Effector CD4-positive, alpha-beta T cell (primary cell): ENCODE data around the gene LAMB3.

ENCODE experiments used
- DNase-seq: peaks from one replicate; pipeline ENCODE4 v3.0.0-alpha.2; 2020

The LAMB3 gene

GRCh38 chr1:209594440-209594839 lies 57.8 kb downstream of the LAMB3 start:
- no peak for DNase-seq

GRCh38 chr1:209593747-209594146 lies 58.5 kb downstream of the LAMB3 start:
- DNase-seq = no peak

GRCh38 chr1:209590405-209590804 lies 61.8 kb downstream of the LAMB3 start:
- no peak for DNase-seq

- no peak for DNase-seq
These were observed 62.4 kb downstream of the LAMB3 start for GRCh38 chr1:209589863-209590262.

DNA sequence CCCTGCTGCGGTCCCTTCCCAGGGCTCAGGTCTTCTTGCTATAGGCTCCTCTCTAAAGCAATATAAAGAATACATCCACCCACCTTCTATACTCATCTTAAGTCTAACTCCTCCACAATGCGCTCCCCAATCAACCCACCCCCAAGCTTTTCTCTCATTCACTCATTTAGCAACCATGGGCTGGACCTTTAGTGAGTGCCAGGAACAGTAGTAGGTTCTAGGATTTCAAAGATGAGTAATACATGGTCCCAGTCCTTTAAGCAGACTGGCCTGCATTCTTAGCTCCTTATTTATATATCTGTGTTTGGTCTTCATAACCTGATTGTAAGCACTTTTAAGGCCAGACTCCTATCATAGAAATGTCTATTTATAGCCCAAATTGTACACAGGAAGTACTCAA lies 62.8 kb downstream of the LAMB3 start:
- no peak for DNase-seq

GRCh38 chr1:209587789-209588188 lies 64.4 kb downstream of the LAMB3 start:
- DNase-seq = no peak

DNA sequence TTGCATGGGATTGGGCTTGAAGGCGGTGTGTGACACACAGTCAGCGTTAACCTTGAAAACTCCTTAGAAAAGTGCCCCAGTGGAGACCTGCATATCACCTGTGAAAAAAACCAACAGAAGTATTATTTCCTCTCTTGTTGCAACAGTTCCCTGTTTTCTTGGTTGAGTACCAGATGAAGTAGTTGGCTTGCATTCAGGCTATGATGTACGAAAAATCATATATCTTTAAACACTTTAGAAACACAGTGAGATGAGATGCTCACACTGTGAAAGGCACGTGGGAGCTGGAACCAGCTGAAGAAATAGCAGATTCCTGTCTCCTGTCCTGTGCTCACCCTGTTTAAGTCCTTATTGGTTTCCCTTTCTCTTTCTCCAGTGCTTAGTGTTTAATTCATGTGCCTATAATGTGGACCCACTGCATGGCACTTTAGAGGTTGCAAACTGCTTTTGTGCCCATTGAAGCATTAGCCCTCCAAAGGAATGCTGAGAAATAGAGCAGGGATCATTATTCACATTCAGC lies 65.9 kb downstream of the LAMB3 start:
- DNase-seq = no peak

DNA sequence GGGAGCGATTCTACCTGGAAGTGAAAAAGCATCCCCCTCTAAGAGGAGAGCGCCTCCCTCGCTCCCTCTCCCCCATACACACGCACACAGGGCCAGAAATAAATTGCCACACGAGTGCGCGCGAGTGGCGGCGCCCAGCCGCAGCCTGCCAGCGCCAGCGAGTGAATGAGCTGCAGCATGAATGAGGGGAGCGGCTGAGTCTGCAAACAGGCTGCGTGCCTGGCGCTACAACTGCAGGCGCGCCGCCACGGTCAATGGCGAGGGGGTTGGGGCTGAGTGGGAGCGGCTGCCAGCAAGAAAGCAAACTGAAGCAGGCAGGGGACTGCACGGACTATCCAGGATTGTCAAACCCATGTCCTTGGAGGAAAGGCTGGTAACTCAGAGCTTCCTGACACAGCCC lies 66.6 kb downstream of the LAMB3 start:
- no peak for DNase-seq

GRCh38 chr1:209585197-209585596 lies 67.0 kb downstream of the LAMB3 start:
- DNase-seq = no peak

DNA sequence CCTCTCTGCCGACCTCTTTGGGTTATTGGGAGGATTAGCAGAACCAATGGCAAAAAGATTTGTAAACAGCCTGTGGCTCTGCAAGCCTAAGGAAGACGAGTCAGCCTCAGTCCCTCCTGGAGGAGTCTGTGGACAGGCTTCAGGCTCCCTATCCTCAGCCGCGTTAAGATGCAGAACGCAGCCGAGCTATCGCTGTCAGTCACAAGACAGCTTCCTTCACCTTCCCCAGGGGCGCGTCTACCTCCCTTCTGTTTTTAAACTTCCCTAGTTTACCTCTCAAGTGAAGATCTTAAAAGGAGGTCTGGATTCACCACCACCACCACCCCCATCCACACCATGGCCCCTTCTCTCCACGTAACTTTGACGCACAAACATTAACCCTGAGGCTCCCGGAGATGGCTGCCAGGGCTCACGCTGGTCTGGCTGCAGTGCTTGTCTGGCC lies 68.0 kb downstream of the LAMB3 start:
- DNase-seq = no peak

DNA sequence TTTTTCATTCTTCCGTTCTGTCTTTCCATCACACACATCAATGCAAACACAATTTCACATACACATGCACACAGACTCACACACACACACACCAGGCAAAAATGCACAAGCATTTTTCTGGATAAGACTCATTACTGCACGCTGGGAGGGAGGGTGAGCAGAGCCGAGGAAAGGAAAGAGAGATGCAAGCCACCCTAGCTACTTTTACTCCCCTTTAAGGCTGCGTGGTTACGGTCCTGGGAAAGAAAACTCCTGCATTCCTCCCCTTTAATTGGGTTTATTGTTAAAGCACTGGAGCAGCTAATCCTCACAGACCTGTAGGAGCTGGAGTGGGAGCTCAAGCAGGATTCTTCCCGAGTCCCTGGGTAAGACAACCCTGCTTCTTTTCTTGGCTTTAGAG lies 68.8 kb downstream of the LAMB3 start, which contains the start of gene CAMK1G:
Gene CAMK1G, plus strand, starts transcription at position 307 of the 400 bp plus-strand sequence. CDS start 11,270 bp downstream, outside the sequence.
- no peak for DNase-seq

- DNase-seq = no peak
These were observed 71.6 kb downstream of the LAMB3 start for GRCh38 chr1:209580577-209580976.

GRCh38 chr1:209577346-209577745 lies 74.9 kb downstream of the LAMB3 start:
- DNase-seq = no peak

DNA sequence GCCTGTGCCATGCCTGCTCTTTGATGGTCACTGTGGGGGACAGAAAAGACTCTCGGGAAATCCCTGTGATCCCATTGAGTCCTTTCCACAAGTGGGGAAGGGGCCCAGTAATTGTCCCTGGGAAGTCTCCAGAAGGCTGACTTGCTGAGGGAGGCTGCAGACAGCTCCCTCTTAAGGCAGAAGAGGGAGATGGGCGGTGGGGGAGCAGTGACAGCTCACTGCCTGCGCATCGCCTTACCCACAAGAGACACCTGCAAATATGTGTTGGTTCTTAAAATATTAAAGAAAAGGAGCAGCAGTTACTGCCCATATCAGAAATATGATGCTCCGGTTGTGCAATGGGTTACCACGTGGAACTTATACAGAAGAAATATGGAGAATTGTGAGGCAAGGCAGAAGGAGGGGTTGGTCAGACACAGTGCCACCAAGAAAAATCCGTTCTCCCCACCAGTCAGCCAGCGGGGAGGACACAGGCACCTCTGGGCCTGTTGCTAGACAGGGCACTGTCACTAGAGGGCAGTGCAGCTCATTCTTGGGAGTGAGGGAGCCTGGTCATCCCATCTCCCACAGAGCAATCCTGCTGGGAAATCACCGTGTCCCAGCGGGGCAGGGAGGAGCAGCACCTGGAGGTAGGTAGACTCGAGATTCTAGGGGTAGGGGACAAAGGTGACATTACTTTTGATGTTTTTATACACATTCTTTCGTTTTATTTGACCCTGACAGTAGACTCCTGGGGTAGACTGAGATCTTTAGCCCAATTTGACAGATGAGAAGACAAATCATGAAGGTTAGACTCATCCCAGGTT lies 75.6 kb downstream of the LAMB3 start:
- peak; percentile 50 for DNase-seq

DNA sequence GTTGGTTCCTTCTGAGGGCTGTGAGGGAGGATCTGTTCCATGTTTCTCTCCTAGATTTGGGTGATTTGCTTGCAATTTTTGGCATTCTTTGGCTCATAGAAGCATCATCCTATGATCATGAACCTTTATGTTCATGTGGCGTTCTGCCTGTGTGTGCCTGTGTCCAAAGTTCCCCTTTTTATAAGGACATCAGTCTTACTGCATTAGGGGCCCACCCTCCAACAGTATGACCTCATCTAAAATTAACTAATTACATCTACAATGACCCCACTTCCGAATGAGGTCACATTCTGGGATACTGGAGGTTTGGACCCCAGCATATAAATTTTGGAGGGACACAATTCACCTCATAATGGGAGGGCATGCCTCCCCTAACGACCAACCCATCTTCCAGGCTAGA lies 81.5 kb downstream of the LAMB3 start:
- no peak for DNase-seq

GRCh38 chr1:209569455-209570207 lies 82.6 kb downstream of the LAMB3 start:
- DNase-seq = peak; percentile 69

GRCh38 chr1:209567698-209568175 lies 84.5 kb downstream of the LAMB3 start:
- DNase-seq = no peak

DNA sequence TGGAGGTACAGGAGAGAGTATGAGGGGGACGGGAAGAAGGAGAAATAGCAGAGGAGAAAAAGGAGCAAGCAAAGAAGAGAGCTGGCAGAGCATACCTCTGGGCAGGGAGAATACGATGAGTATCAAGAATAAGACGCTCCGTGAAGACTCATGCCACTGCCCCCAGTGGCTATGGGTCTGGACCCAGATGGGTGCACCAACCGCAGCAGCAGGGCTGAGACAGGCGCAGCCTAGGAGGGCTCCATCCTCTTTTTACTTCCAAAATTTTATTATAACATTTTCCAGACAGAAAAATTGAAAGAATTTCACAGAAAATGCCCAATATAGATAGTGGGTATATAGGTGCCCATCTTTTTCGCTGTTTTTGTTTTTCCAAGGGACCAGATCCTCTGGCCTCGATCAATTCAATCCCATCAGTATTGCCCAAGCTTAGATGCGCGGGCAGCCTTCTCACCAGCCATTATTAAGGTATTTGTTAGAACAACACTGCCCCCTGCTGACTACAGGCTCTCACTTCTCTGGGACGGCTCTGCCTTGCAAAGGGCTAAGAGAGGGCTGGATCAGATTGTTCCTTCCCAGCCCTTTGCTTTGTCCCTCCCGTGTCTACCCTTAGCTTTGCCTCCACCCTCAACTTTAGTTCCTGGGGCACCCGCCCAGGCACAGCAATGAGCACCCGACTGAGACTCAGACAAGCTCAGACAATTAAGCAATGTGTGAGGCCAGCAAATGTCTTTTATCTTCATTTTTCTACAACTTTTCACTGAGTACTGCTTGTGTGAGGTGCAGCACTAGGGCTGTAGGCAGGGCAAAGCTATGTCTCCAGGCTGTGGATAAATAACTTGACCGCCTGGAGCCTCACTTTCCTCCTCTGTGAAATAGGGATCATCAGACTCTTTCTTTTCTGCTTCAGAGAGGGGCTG lies 86.2 kb downstream of the LAMB3 start:
- peak; percentile 66 for DNase-seq
